Chondrocyte (in vitro differentiated cells): ENCODE results near the gene PBXIP1. TPM values are rescaled to one million over a fixed set of nuclear protein-coding genes. Genes with fewer than 3 reads are reported as not detected.

Source experiments
- DNase-seq: peaks from one replicate; pipeline ENCODE4 v3.0.0; 2021; ENCODE audit warnings: mixed read lengths, low spot score
- H3K27ac Mint-ChIP-seq: one replicate; pipeline ENCODE4 v1.8.0; 2021; ENCODE audit warnings: mild to moderate bottlenecking, moderate library complexity, mixed read lengths; ENCODE audit not compliant: unreplicated experiment
- H3K27me3 Mint-ChIP-seq: 2 replicates; pipeline ENCODE4 v1.8.0; 2021; ENCODE audit warnings: low read depth, mixed read lengths
- H3K36me3 Mint-ChIP-seq: 2 replicates; pipeline ENCODE4 v1.8.0; 2021; ENCODE audit warnings: low read depth, mixed read lengths
- H3K4me1 Mint-ChIP-seq: 2 replicates; pipeline ENCODE4 v1.8.0; 2021; ENCODE audit warnings: low read depth, mild to moderate bottlenecking, mixed read lengths
- H3K4me3 Mint-ChIP-seq: one replicate; pipeline ENCODE4 v1.8.0; 2021; ENCODE audit warnings: mild to moderate bottlenecking, moderate library complexity, mixed read lengths; ENCODE audit not compliant: unreplicated experiment
- H3K9me3 Mint-ChIP-seq: 2 replicates; pipeline ENCODE4 v1.8.0; 2021; ENCODE audit warnings: low read depth, mixed read lengths
- CTCF ChIP-seq: fragments of 200-600 bp; sonication (generic); IDR thresholded peaks from 2 replicates; pipeline ENCODE4 v1.5.0; 2021; ENCODE audit warnings: antibody characterized with exemption, mild to moderate bottlenecking, moderate library complexity
- total RNA-seq: library from RNA; stranded (reverse); gene quantifications from 3 replicates; pipeline ENCODE4 v1.2.1, GENCODE V29; 2021

Gene PBXIP1
- total RNA-seq, 1 donor from 2014 or later, result 57.1 TPM

- H3K4me1 Mint-ChIP-seq, result peaks cover 38% of the 10 kb centered on the region
- H3K36me3 Mint-ChIP-seq, result no peaks in the 10 kb centered on the region
- H3K4me3 Mint-ChIP-seq, result peak overlapping the region; percentile 7
- no peaks in the 10 kb centered on the region for H3K9me3 Mint-ChIP-seq
- H3K27me3 Mint-ChIP-seq, result no peaks in the 10 kb centered on the region
- DNase-seq, result no peak
- no peak for TF ChIP-seq CTCF
- peak overlapping the region; percentile 59 for H3K27ac Mint-ChIP-seq
Observed at GRCh38 chr1:154938604-154939399, 17.1 kb downstream of the PBXIP1 start.

- H3K36me3 Mint-ChIP-seq, result no peaks in the 10 kb centered on the region
- no peaks in the 10 kb centered on the region for H3K9me3 Mint-ChIP-seq
- no peak for DNase-seq
- H3K27ac Mint-ChIP-seq, result peak overlapping the region; percentile 98
- peak overlapping the region; percentile 93 for H3K4me3 Mint-ChIP-seq
- H3K27me3 Mint-ChIP-seq, result no peaks in the 10 kb centered on the region
- no peak for TF ChIP-seq CTCF
- peaks cover 34% of the 10 kb centered on the region for H3K4me1 Mint-ChIP-seq
Observed at GRCh38 chr1:154937988-154938386, 17.9 kb downstream of the PBXIP1 start.

- peak overlapping the region; percentile 93 for H3K4me3 Mint-ChIP-seq
- peak overlapping the region; percentile 98 for H3K27ac Mint-ChIP-seq
- H3K27me3 Mint-ChIP-seq, result no peaks in the 10 kb centered on the region
- peak; percentile 69 for TF ChIP-seq CTCF
- no peaks in the 10 kb centered on the region for H3K9me3 Mint-ChIP-seq
- no peaks in the 10 kb centered on the region for H3K36me3 Mint-ChIP-seq
- H3K4me1 Mint-ChIP-seq, result peaks cover 34% of the 10 kb centered on the region
- peak; percentile 97 for DNase-seq
Observed at GRCh38 chr1:154937085-154937987, 18.6 kb downstream of the PBXIP1 start.

- Mint-ChIP-seq H3K27ac (peak within 1 kb of the TSS; percentile 98), H3K4me3 (peak within 1 kb of the TSS; percentile 93), H3K4me1 (peaks cover 34% of the 10 kb centered on the region), H3K9me3 (no peaks in the 10 kb centered on the region), H3K27me3 (no peaks in the 10 kb centered on the region), H3K36me3 (no peaks in the 10 kb centered on the region)
- peak; percentile 97 for DNase-seq
- peak; percentile 66 for TF ChIP-seq CTCF
Observed at GRCh38 chr1:154936555-154937084, 19.3 kb downstream of the PBXIP1 start, which contains the start of gene PMVK. PMVK (minus strand) TSS chr1:154936719; CDS start chr1:154936685, 34 bp downstream.
